GM18909 (cell line): ENCODE results near the gene TBC1D5.
A peak's percentile ranks its signal among the peaks of the same experiment; 100 is the strongest.

Experiments used
- ATAC-seq: cut with Tn5 transposase; IDR thresholded peaks from one replicate; pipeline ENCODE4 v1.9.1; 2021; ENCODE audit warnings: mild to moderate bottlenecking; ENCODE audit not compliant: unreplicated experiment, poor library complexity

Gene TBC1D5

DNA sequence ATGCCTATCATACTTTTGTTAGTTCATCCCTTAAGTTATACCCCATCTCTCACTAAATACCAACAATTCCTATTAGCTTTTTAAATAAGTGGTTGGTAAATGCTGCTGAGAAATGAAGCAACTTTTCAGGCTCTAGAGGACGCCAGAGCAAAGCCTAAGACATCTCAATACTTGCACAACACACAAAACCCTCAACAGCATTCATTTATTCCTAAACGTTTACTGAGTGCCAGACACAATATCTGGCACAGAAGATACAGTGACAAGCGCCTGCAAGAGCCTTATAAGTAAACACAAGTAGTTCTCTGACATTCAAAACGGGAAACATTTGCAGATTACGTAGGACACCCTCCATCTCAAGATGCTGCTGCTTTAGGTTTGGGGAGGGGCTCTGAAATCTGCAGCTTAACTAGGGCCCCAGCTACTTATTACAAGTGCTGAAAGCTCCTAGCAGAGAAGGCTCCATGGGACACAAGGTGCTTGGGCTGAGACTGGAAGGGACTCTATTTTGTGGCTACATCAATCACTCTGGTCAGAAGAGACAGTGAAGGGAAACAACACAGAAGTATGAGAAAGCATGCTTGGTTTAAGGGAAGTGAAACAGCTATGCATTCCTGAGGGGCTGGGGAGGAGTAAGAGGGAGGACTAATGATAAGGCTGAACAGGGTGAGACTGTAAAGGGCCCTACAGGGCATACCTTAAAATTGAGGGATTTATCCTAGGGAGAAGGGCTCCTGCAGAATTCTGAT is 546.4 kb downstream of the TBC1D5 start:
- ATAC-seq = peak; percentile 88

DNA sequence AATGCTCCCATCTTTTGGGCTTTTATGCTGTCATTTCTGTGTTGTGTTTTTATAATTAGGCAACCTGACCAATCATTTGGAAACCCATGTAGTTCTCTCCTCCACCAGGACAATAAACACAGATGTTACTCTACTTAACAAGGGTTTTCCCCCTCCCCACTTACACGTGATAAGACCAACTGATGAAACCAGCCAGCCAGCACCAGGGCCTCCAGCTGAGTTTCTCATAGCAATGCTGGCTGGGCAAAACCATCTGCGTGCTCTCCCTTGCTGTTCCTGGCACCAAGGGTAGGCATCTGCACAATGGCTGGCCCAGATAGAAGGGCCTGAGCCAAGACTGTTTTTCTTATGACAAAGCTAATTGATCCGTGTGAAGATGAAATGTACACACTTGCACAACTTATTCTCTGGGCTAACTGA is 547.2 kb downstream of the TBC1D5 start:
- ATAC-seq = peak; percentile 95

DNA sequence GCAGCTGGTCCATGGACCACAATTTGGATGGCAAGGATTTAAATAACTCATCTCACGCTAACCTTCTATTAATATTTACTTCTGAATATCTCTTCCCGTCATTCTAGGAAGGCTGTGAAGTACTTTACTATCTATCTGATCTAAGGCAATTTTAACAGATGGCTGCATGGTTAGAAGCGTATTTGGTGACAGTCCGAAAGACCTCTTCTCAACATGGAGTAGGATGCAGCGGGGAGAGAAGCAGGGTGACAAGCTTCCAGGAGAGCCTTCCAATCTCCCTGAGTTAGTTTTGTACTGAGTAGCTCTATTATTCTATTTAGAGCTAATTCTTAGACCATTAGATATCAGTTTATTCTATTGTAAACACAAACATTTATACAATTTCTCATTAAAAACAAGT is 548.3 kb downstream of the TBC1D5 start:
- ATAC-seq = no peak

DNA sequence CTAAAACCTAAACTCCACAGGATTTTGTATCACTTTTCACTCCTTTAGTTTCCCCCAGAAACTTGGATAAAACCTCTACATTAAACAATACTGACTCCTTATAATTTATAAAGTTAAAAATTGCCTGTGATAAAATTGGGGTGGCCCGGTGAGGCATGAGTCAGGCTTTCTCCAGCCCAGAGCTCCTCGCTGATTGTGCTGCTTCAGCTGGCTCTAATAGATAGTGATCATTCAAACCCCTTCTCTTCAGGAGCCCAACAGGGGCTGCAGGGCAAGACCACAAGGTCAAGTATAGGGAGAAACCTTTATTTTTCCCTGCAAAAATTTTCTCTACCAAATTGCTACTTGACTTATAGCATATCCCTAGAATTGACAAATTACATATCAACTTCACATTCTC is 549.4 kb downstream of the TBC1D5 start:
- ATAC-seq = no peak

DNA sequence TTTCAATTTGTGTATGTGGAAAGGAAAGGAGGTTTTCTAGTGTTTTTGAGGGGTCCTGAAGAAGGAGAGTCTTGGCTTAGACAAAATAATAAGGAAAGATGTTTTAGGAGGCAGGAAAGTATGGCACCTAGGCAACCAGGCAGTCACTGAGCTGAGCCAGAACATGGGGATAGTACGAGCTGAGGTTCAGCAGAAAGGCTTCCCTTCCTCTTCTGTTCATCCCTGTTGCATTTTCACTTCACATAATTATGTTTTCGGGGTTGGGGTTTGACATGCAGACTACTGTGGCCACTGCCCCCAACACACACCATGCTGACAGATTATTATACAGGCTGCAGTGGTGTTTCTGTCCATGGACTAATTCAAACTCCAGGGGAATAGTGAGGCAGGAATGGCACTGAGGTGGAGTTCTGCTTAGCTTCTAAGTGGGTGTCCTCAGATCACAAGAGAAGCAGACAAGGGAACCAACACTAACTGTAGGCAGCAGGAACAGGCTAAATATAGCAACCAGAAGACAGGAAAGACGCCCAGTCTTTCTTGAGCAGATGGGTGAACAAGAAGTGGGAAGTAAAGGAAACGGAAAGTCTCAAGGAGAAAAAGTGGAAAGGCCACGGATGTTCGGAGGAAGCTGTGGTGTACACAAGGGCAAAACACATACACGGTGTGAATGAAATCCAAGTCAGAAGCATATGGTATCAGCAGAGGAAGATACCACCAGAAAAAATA is 551.9 kb downstream of the TBC1D5 start:
- ATAC-seq = no peak

DNA sequence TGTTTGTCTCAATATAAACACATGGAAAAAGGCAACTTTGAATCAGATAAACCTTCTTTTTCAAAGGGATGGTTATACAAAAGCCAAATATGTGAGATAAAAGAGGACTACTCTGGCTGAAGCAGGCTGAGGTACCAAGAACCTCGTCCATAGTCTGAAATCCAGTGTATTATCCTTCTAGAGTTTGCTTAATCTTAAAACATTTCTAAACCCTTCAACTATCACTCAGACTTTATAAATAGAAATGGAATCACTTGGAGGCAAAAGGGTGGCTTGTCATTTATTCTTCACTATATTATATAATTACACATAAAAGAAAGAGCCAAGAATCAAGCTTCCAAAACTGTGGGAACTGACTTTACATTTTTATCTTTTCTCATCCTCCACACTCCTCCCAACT is 554.1 kb downstream of the TBC1D5 start:
- ATAC-seq = no peak

DNA sequence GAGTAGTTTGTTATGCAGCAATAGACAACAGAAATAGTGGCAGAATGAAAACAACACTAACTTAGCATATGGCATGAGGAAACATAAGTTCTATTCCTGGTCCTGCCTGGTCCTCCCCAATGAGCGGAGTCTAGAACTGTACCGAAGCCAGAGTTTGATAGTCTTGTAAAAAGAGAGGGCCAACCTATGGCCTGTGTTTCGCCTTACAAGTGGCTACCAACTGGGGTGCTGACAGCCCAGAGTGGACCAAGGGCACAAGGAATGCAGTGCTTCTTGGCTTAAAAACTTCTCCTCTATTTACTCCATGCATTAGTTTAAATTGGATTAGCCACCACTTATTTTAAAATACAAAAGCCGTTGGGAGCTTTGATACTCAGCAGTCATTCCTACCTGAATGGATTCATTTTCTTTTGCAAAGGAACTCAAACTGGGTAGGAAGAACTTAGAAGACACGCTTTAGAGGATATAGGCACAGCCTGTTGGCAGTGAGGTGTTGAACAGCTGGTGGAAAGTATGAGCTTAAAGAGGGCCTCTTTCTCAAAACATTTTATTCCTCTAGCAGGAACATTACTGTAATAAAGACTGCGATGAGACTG is 554.7 kb downstream of the TBC1D5 start:
- ATAC-seq = no peak

DNA sequence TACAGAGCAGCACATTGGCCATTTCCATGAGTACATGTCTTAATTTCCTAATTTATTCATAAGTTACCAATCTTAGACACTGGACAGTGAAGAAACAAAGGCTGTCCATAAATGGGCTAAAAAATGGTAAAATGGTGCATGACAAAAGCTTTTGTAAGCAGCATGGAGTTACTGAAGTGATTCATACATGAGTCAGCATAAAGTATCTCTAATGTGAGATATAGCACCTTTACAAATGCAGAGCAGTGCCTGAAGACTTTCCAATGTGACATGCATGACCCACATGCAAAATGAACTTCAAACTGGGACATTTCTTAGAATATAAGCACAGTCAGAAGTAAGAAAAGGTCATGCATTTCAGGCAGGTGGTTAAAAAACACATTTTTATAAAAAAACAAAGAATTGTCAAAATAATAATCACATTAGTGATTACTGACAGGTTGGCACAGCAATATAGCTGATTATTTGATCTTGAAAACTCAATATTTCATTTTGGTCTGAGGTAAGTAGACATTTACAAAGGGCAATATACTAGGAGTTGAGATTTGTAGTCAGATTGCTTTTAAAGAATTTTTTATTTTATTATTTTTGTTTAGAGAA is 558.4 kb downstream of the TBC1D5 start:
- ATAC-seq = no peak

DNA sequence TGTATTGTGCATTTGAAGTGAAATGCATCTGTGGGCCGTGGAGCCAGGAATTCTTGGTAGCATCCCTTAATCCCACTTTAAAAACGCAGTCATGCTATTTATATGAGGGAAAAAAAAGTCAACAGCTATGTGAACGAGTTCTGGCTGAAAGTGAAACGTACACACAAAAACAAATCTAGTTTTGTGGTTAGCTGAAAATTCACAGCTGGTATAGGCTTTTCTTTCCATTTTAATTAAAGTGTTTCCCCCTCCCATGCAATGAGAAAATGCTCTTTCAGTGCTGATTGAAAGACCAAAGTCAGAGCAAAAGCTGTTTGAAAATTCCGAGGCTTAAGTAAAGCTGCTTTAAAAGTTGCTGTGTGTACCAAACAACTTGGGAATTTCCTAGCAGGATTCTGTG is 560.3 kb downstream of the TBC1D5 start:
- ATAC-seq = peak; percentile 67

DNA sequence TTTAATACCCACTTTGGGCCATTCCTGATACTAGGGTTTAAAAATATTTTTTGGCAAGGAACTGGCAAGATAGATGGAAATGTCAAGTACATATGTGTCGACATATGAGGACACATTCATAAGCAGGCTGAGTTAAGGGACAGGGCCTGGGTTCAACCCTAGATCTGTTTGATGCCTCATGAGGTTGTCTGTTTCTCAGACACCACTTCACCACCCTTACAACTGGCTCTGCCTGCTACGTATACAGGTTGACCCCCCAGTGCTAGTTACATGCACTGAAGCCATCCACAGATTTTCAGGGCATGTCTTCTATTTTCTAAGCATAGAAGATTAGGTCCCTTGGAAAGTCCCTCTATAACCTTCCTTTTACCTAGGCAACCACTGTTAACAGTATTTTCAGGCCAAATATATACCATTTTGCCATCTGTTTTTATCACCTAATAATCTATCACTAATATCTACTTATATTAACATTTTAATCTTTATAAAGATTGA is 561.0 kb downstream of the TBC1D5 start:
- ATAC-seq = no peak

DNA sequence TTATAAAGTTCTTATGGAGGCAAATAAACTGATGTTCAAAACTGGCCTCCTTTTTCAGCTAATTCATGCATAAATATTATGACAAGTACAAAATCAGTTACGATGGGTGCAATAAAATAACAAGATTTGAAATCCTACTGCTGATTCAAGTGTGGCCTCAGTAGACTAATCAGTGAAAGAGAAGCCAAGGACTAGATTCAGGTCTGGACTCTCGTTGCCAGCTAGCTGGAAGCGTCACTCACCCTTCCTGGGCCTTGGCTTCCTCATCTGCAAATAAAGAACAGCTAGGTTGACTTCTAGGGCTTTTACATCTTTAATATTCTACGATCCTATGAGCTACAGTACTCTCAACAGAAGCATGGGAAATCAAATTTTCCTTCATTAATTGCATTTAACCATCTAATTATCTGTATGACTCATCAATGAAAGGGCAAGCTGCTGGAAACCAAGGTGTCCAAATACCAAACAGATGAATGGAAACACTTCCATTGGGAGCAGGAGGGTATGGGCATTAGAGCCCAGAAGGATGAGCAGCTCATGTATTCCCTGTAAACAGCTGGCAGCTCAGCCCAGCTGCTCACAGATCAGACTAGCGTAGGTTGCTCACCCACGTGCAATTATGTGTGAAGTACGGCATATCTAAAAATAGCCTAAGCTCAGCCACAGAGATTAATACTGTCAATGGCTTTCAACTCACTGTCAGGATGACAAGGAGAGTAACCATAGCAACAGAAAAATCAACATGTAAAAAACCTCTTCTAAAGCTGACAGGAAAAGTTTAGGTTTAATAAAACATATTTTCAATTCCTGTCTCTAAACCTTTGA is 562.8 kb downstream of the TBC1D5 start:
- ATAC-seq = peak; percentile 74

DNA sequence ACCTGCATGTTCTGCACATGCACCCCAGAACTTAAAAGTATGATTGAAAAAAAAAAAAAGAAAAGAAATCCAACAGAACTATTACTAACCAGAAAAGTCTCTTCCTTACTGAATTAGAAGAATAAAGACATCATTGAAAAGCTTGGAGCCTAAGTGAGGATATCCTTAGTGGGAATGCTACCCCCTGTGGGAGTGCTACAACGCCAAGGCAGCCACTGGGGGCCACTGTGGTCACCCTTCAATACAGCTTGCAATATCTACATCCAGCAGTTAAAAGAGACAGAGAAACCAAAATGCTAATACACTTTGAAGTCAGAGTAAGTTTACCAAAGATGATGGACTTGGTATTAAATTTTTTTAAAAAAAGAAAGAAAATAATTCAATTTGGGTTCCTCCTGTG is 565.7 kb downstream of the TBC1D5 start:
- ATAC-seq = no peak

DNA sequence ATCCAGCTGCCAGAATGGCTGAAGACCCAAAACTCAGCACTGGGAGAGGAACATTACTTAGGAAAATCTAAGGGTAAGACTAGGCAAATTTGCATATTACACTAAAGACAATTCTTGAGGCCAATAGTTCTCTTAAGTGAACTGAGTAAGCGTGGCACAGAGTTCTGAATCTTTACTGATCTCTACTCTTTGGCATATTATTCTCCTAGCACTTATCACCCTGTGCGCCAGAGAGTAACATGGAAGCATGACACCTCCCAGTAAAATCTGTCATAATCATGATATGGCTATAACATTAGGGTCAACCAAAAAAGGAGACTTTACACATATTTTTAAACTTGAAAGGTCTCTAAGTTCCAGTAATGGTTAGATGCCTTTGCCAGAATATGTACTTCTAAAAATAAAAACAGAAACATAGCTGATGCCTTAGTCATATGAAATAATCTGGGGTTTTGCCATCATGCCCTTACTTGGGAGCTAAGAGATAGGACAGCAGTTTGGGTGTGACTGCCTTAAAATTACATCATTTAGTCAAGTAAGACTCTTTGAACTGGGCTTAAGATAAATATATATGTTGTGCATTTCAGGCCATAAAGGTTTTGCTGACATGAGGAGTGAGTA is 567.1 kb downstream of the TBC1D5 start:
- ATAC-seq = no peak

DNA sequence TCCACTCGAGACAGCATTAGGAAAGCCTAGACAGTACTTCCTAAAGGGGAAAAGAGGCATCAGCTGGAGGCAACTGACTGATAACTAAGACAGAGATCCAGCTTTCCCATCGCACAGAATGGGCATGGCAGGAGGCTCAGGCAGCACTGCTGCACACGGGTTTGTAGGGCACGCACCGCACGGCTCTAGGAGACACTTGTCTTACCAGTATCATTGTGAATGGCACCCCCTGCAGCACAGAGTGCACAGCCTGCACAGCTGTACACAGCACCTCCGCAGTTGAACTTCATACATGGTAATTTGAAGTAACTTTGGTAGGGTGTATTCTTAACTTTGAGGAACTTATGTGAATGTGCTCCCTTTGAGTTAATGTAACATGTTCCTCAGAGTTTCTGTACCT is 576.1 kb downstream of the TBC1D5 start:
- ATAC-seq = no peak

DNA sequence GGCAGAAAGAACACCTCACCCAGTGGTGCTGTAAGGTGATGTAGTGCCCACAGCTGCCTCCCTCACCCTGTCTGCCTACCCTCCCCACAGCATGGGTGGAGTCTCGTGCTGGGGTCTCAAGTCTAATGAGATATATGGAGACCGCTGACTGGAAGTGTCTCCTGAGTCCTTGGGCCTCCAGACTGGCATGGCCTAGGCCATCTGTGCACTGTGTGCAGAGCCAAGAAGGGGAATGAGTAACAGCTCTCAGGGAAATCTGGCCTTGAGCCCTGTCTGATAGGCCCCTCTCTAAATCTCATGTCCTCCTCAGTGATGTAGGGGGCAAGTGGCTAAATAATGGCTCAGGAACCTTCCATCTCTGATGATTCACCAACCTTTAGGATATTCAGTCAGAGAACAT is 580.3 kb downstream of the TBC1D5 start:
- ATAC-seq = no peak

DNA sequence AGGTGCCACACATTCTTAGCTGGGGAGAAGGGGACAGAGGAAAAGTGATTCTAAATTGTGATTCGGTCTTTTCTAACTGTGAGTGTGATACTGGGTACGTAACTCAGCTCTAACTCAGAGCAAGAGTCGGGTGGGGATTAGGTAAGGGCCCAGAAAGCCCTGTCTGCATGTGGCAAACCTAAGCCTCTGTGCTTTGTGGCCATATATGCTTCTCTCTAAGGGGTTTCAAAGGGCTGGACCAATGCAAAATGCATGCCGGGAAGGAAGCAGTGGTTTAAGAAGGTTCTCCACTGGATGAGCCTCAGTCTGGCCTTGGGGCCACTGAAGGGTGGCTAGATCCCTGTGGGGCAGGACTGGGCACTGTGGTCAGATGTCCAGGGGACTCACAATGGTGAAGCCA is 581.8 kb downstream of the TBC1D5 start:
- ATAC-seq = no peak

DNA sequence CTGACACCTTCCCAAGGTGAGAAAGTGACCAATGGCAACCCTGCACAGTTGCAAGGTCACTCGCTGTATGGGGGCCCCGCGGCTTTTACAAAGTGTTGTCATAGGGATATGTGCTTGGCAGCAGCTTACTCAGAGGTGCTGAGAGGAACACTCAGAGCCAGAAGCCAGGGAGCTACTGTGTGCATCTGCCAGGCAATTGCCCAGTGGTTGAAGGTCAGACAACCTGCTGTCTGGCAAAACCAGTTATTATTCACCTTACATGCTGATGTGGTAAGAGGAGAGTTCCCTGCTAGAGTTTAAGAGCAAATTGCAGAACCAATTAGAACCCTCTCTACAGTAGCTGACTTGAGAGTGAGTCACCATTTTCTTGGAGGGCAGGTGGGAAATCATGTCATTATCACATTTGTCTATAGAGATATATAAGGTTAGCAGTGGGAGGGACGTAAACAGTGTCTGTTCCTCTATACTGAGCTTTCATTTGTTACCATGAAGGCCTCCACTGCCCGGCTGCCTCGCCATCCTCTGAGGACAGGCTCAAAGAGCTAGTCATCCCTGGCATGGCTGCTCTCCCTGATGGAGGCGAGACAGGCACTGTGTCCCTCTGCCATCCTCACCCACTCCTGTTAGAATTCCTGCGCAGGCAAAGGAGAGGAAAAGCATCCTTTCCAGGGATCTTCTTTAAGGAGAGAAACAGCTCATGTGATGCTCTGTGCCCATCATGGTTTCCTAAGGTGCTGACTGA is 583.3 kb downstream of the TBC1D5 start:
- ATAC-seq = no peak

DNA sequence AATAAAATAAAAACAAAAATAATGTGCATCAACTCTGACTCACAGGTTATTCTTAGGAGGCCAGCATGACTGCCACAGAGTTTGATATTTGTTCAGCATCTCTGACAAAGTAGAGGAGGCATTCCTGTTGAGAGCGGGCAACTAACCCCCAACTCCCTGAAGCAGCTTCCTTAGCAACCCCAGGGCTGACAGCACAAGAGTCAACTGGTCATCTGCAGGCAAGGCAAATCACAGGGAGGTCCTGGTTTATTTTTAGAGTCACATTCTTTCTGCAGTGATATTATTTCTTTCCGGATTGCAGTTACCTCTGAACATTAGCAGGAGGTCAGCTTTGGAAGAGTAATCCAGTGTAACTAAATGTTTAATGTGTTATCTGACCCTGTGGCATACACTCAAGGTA is 584.7 kb downstream of the TBC1D5 start:
- ATAC-seq = no peak

DNA sequence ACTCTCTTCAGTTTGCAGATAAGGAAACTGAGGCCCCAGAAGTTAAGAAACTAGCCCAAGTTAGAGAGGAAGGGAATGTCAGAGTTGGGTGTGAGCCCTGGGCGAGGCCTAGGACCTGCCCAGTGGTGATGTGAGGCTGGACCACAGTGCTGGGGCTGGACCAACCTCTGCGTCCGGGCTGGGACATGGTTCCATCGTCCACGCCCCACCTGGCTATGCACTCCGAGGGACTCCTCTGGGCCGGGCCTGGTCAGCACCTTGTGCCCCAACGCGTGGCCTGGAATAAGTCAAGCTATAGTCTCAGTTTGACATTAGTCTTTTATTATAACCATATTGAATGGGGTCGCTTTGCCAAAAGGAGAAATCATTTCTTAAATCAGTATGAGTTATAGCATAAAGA is 585.6 kb downstream of the TBC1D5 start:
- ATAC-seq = no peak
